GM19452 (cell line): ENCODE measurements around the gene ADCY1.

ENCODE experiments used
- ATAC-seq: cut with Tn5 transposase; IDR thresholded peaks from one replicate; pipeline ENCODE4 v1.9.1; 2021; ENCODE audit not compliant: unreplicated experiment

The ADCY1 gene

GRCh38 chr7:45576249-45576929, 2.2 kb downstream of the ADCY1 start:
- ATAC-seq = no peak

- ATAC-seq = no peak
Observed at GRCh38 chr7:45578022-45578421, 3.9 kb downstream of the ADCY1 start.

- ATAC-seq = no peak
Observed at GRCh38 chr7:45578467-45578866, 4.3 kb downstream of the ADCY1 start.

GRCh38 chr7:45579391-45579801, 5.2 kb downstream of the ADCY1 start:
- no peak for ATAC-seq

GRCh38 chr7:45580053-45580872, 6.1 kb downstream of the ADCY1 start:
- no peak for ATAC-seq

DNA sequence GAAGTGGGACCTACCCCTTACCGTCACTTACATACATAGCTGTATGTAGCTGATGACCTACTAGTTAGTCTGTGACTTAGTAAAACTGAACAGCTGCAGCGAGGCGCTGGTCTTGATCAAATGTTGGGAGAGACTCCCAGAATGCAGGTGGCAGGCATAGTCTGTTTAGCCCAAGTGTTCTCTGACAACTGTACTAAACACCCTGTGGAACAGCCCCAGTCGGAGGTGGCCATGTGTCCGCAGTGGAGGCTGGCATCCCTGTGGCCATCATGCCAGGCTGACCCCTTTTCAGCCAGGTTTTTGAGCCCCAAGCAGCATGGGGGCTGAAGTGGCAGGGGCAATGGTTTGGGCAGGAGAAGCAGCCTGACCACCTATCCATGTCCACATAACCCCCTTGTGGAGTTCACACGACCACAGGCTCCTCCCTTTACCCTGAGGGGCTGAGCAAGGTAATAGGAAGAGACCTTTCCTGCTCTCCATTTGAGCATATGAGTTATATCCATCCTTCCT, 7.2 kb downstream of the ADCY1 start:
- ATAC-seq = no peak

DNA sequence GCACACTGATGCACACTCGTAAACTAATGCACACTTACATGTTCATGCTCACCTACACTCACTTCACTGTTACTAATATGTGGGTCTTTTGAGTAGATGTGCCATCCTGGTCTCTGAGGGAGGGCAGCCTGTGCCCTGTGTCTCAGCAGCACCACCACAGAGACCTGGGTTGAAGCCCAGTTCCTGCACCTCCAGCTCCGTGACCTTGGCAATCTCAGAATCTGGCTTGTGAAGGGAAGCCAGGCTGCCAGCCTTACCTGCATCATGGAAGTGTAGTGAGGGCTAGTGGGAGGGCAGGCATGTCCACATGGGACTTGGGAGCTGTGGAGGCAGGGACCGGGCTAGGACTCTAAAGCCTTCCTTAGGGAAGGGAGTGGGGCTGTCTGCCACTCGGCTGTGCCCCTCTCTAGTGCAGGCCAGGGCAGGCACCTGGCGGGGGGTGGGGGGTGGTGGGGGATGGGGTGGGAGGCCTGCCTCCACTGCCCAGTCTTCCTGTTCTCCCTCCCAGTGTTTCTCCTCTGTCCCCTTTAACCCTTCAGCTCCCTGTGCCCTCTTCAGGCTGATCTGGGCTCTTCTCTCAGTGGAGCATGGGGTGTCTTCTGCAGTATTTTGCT, 8.1 kb downstream of the ADCY1 start:
- no peak for ATAC-seq

DNA sequence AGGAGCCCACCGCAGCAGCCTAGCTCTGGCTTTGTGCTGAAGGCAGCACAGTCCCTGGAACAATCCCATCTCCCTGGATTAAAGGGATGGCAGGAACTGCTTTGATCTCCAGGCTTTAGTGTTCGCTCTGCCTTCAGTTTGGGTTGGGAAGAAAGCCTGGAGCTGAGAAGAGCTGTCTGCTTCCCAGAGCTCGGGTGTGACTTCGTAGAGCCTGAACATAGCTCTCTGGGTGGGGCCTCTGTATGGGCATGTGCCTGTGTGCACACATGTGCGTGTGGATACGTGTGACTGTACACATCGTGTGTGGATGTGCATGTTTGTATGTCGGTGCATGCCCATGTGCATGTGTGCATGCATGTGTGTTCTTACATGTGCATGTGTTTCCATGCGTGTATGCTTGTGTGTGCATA, 8.7 kb downstream of the ADCY1 start:
- no peak for ATAC-seq

- ATAC-seq = no peak
Observed at GRCh38 chr7:45583296-45583695, 9.1 kb downstream of the ADCY1 start.

DNA sequence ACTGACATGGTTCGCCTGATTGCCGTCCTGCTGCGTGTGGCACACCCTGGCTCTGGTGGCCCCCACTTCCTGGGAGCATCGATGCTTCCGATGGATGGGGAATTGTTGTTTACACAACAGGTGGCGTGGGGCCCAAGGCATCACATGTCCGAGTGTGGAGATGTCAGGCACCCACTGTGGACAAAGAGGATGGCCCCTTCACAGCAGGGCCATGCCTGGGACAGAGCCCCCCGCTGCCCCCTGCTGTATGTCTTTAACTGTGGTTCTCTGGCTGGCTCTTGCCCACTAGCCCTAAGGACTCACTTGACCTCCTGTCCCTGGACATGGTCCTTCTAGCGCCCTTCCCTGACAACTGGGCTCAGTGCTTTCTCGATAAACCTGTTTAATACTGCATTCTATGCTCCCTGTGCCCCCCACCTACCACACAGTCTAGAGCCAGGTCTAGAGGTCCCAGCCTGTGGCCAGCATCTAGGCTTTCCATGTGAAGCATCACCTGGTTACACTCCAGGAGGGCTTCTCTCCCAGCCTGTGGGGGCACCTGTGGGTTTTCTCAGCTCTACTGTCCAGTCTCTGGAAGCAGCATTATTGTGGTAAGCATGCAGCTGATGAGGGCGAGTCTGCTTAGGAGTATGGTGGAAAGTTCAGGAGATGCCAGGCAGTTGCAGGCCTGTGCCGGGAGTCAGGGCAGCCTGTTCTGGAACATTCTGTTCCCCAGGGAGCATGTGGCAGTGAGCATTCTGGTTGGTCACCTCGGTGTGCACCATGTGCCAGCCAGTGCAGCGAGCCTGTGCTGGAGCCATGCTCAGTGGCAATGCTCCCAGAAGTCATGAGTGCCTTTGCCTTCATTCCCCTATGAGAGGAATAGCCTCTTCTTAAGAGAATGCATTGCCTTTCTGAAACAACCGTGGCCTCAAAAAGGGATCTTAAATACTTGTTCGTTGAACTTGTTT, 10.4 kb downstream of the ADCY1 start:
- no peak for ATAC-seq

DNA sequence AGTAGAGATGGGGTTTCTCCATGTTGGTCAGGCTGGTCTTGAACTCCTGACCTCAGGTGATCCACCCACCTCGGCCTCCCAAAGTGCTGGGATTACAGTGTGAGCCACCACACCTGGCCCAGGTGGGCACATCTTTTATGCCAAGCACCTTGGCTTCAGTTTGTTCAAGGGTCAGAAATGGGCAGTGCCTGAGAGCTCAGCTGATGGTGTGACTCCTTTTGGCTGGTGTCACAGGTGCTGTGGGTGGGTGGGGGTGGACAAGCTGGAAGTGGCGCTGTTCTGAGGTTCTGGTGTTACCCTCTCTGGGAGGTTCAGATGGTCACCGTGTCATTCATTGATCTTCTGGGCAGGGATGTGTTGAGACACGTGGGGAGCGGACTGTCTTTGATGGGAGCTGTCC, 11.5 kb downstream of the ADCY1 start:
- ATAC-seq = no peak

DNA sequence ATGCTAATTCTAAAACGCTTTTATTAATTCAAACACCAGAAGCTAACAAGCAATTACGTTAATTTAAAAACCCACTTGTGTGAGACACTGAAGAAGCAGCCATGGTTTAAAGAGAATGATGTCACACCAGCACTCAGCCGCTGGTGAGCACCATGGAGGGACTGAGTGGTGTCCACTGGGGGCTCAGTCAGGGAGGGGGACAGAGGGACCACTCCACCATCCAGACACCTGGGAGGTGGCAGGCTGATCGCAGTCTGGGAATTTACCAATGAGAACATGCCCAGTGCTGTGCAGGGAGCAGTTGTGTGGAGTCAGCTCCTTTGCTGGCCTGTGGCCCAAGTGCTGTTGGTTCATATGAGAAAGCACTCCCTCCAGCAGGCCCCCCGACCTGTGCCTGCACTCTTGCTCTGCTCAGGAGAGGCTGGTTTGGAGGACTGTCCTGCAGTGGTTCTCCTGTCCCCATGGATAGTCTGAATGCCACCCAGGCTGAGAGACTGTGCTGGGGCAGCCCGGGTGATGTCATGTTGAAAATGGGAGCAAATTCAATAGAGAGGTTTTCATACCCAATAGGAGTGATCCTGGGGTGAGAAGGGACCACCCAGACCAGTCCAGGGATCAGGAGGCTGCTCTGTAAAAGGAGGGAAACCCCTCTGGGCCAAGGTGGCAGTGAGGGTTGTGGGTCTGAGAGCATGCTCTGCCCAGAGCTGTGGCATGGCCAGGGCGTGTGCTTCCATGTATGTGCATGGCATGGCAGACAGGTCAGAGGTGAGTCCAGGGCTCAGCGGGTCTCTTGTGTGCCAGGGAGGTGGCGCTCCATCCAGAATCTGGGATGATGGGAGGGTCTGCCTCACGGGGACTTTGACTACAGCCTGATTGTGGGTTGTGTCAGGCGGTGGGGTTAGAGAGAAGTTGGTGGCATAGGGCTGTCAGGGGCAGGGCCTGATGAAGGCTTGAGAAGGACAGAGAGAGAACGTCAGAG, 12.7 kb downstream of the ADCY1 start:
- ATAC-seq = no peak

DNA sequence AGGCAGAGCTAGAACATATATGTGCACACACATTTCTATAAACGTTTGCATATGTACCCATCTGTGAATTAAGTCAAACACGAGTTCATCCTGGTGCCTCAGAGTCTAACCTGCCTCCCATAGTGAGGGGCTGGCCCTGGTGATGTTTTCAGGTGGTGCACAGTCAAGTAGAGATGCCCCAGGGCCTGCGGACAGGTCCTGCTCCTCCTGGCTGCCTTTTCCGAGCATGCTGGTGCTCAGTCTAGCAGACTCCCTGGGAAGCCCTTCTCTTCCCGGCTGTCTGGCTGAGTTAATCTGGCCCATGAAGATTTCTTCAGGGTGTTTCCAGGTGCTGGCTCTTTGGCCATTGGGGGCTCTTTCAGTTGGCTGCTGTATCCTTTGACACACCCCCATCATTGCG, 14.3 kb downstream of the ADCY1 start:
- ATAC-seq = no peak

- ATAC-seq = no peak
Observed at GRCh38 chr7:45589061-45589460, 14.9 kb downstream of the ADCY1 start.

DNA sequence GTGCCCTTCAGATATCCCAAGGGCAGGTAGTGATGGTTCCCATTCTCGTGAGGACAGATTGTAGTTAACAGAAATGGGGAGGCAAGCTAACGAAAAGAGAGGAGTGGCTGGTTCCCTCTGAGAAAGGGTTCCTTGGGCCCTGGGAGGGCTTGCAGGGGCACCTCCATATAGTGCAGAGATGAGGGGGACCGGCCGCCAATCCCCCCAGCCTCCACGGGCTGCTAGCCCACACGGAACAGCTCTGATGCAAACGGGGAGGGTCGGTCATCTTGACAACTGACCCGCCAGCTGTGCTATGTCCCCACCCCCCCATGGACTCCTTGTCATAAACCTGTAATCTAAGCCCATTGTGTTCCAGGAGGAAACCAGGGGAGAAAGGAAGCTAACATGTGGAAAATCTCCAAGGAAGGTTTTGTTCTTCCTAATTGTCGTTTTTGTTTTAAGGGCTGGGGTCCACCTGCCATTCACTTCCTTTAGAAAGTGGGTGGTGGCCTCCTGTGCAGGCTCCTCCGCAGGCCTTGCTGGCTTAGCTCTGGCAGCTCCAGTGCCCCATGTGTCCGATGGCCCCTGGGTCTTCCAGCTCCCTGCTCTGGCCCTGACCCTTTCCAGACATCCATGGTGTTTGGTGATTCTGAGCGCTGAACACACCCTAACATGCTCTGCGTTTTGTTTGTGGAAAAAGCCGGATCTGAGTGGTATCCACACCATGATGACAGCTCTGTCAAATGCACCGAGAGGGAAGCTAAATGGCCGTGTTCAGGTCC, 15.9 kb downstream of the ADCY1 start:
- no peak for ATAC-seq

DNA sequence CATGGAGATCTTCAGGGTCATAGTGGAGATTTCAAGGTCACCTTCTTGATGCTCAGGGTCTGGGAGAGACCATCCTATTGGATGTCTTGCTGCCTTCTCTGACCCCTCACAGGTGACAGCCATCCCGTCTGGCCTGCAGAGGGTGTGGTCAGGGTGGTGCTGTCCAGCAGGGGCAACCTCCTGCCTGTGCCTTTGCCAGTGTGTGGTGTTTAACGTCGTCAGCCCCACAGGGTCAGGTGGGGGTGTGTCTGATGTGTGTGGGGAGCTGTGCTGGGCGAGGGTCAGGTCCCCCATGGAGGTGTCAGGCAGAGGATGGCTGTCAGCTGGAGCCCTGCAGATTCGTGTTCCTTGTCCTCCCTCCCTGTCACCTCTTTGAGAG, 16.5 kb downstream of the ADCY1 start:
- no peak for ATAC-seq

GRCh38 chr7:45591101-45591906, 17.1 kb downstream of the ADCY1 start:
- ATAC-seq = no peak
